ENCODE measurements around the gene MMP10. TPM values are rescaled to one million over a fixed set of nuclear protein-coding genes. Genes with fewer than 3 reads are reported as not detected.

The MMP10 gene
- 3.6 TPM in 1 of 2 replicates, not detected in the other for total RNA-seq (ENCODE audit: low replicate concordance)

GRCh38 chr11:102780491-102780918 is at the start of gene MMP10:
MMP10 (minus strand) TSS chr11:102780628; CDS start chr11:102780591, 37 bp downstream.
- no peak within 1 kb of the TSS for H3K4me3 ChIP-seq (ENCODE audit: low read depth, low read length)
- peak; percentile 68 for TF ChIP-seq CTCF (IDR thresholded peaks at IDR 0.05; ENCODE audit: insufficient read depth, low read length)
- DNase-seq (ENCODE audit: low read depth): peak; percentile 74

- H3K4me3 ChIP-seq (ENCODE audit: low read depth, low read length): no peak overlapping the region
- TF ChIP-seq CTCF (IDR thresholded peaks at IDR 0.05; ENCODE audit: insufficient read depth, low read length): no peak
- DNase-seq (ENCODE audit: low read depth): no peak
These were observed 49.0 kb upstream of the MMP10 start for GRCh38 chr11:102829316-102830000.

GRCh38 chr11:102824556-102824955 is 44.1 kb upstream of the MMP10 start:
- TF ChIP-seq CTCF (IDR thresholded peaks at IDR 0.05; ENCODE audit: insufficient read depth, low read length): no peak
- DNase-seq (ENCODE audit: low read depth): no peak
- H3K4me3 ChIP-seq (ENCODE audit: low read depth, low read length): no peak overlapping the region

GRCh38 chr11:102819491-102819890 is 39.1 kb upstream of the MMP10 start:
- no peak overlapping the region for H3K4me3 ChIP-seq (ENCODE audit: low read depth, low read length)
- TF ChIP-seq CTCF (IDR thresholded peaks at IDR 0.05; ENCODE audit: insufficient read depth, low read length): no peak
- DNase-seq (ENCODE audit: low read depth): no peak

GRCh38 chr11:102813484-102813883 is 33.1 kb upstream of the MMP10 start:
- DNase-seq (ENCODE audit: low read depth): no peak
- H3K4me3 ChIP-seq (ENCODE audit: low read depth, low read length): no peak overlapping the region
- TF ChIP-seq CTCF (IDR thresholded peaks at IDR 0.05; ENCODE audit: insufficient read depth, low read length): no peak

- no peak overlapping the region for H3K4me3 ChIP-seq (ENCODE audit: low read depth, low read length)
- no peak for DNase-seq (ENCODE audit: low read depth)
- no peak for TF ChIP-seq CTCF (IDR thresholded peaks at IDR 0.05; ENCODE audit: insufficient read depth, low read length)
These were observed 31.8 kb upstream of the MMP10 start for GRCh38 chr11:102812188-102812587.
